Keratinocyte (primary cell): ENCODE results near the gene BRSK2.
"Not testable (repeated sequence)": the region's sequence is repeated elsewhere in the genome, so short reads cannot be mapped to it uniquely, and the experiment has no call there.

Experiments
- EZH2 ChIP-seq: IDR thresholded peaks from one replicate; pipeline ENCODE4 v1.6.1; 2012; ENCODE audit warnings: inconsistent platforms, mild to moderate bottlenecking, low read length, moderate library complexity
- TF ChIP-seq, protein P1 (sequence below), 3 experiments: IDR thresholded peaks in 1 of 3; conservative IDR thresholded peaks in 1 of 3; optimal IDR thresholded peaks in 1 of 3; 2 replicates in 2 of 3; 3 replicates in 1 of 3; pipeline versions ENCODE3 to v1.5.1; 2011; ENCODE audit warnings: low read length in 3 of 3, mild to moderate bottlenecking in 3 of 3, moderate library complexity in 2 of 3, control low read depth in 1 of 3, inconsistent platforms in 1 of 3; ENCODE audit not compliant: insufficient read depth in 2 of 3; ENCODE audit errors: extremely low read depth in 1 of 3

DNA sequence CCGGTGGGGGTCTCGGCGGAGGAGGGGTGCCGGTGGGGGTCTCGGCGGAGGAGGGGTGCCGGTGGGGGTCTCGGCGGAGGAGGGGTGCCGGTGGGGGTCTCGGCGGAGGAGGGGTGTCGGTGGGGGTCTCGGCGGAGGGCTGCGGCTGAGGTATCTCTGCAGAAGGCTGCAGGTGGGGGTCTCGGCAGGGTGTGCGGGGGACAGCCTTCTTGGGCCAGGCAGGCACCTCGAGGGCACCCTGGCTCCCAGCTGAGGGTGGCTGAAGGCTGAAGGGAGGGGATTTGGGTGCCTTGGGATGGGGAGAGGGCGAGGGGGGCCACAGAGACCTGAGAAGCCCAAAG is 45.7 kb downstream of the BRSK2 start:
- TF ChIP-seq, protein P1, sequence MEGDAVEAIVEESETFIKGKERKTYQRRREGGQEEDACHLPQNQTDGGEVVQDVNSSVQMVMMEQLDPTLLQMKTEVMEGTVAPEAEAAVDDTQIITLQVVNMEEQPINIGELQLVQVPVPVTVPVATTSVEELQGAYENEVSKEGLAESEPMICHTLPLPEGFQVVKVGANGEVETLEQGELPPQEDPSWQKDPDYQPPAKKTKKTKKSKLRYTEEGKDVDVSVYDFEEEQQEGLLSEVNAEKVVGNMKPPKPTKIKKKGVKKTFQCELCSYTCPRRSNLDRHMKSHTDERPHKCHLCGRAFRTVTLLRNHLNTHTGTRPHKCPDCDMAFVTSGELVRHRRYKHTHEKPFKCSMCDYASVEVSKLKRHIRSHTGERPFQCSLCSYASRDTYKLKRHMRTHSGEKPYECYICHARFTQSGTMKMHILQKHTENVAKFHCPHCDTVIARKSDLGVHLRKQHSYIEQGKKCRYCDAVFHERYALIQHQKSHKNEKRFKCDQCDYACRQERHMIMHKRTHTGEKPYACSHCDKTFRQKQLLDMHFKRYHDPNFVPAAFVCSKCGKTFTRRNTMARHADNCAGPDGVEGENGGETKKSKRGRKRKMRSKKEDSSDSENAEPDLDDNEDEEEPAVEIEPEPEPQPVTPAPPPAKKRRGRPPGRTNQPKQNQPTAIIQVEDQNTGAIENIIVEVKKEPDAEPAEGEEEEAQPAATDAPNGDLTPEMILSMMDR (optimal IDR thresholded peaks at IDR 0.05 in 1 of 3, IDR thresholded peaks at IDR 0.05 in 1 of 3, conservative IDR thresholded peaks at IDR 0.05 in 1 of 3; ENCODE audit: extremely low read depth in 1 of 3, insufficient read depth in 2 of 3, low read length in 3 of 3) = not testable (repeated sequence)
- not testable (repeated sequence) for TF ChIP-seq EZH2
